MCF 10A (cell line): Measurements from ENCODE around the gene SNX14. TPM values are rescaled to one million over a fixed set of nuclear protein-coding genes. Genes with fewer than 3 reads are reported as not detected.

Experiments
- BruUV-seq: library from RNA; stranded (reverse); fragments of 400-500 nt; replicated peaks from 2 replicates; lab custom pipeline; 2021; lab: Mats Ljungman, UMichigan
- CTCF ChIA-PET: fragments of 300-600 bp; sonication (Branson Sonifier 250); formaldehyde crosslinking; extraction: SDS; loops from one replicate; lab custom pipeline; 2021; ENCODE audit warnings: antibody characterized with exemption, inconsistent platforms; lab: Yijun Ruan, JAX
- POLR2A ChIA-PET: fragments of 300-600, 350-650 bp; sonication (Branson Sonifier 250); formaldehyde crosslinking; extraction: SDS; loops from one replicate; lab custom pipeline; 2020; ENCODE audit warnings: antibody characterized with exemption, inconsistent platforms; lab: Yijun Ruan, JAX
- DNase-seq: peaks from one replicate; pipeline ENCODE4 v3.0.0-alpha.2; 2018; ENCODE audit not compliant: unreplicated experiment
- H3K27ac Mint-ChIP-seq: one replicate; pipeline ENCODE4 v1.8.0; 2022; ENCODE audit warnings: mild to moderate bottlenecking, low read depth, mixed read lengths; ENCODE audit not compliant: unreplicated experiment
- H3K27me3 Mint-ChIP-seq: one replicate; pipeline ENCODE4 v1.8.0; 2022; ENCODE audit warnings: mixed read lengths; ENCODE audit not compliant: insufficient read depth, unreplicated experiment
- H3K36me3 Mint-ChIP-seq: one replicate; pipeline ENCODE4 v1.8.0; 2022; ENCODE audit warnings: mild to moderate bottlenecking, moderate library complexity, mixed read lengths; ENCODE audit not compliant: insufficient read depth, unreplicated experiment
- H3K4me1 Mint-ChIP-seq: one replicate; pipeline ENCODE4 v1.8.0; 2022; ENCODE audit warnings: mixed read lengths; ENCODE audit not compliant: insufficient read depth, unreplicated experiment
- H3K4me3 Mint-ChIP-seq: one replicate; pipeline ENCODE4 v1.8.0; 2022; ENCODE audit warnings: mild to moderate bottlenecking, moderate library complexity, mixed read lengths; ENCODE audit not compliant: unreplicated experiment
- H3K9me3 Mint-ChIP-seq: one replicate; pipeline ENCODE4 v1.8.0; 2022; ENCODE audit warnings: mixed read lengths; ENCODE audit not compliant: unreplicated experiment
- intact Hi-C: fragments of 100-400 bp; cut with micrococcal nuclease; formaldehyde crosslinking; loops from 2 replicates; pipeline ENCODE4 v1.14.1; 2022
- total RNA-seq: library from RNA; stranded (reverse); gene quantifications from 2 replicates; pipeline ENCODE4 v1.2.3, GENCODE V29; 2022
- TF ChIP-seq, protein P1 (sequence below): fragments of 200-600 bp; IDR thresholded peaks from one replicate; pipeline ENCODE4 v1.8.0; 2022; ENCODE audit warnings: antibody characterized with exemption, mild to moderate bottlenecking; ENCODE audit not compliant: unreplicated experiment

SNX14 gene
- total RNA-seq, 1 experiment from 2014 or later, result 71.6 TPM

DNA sequence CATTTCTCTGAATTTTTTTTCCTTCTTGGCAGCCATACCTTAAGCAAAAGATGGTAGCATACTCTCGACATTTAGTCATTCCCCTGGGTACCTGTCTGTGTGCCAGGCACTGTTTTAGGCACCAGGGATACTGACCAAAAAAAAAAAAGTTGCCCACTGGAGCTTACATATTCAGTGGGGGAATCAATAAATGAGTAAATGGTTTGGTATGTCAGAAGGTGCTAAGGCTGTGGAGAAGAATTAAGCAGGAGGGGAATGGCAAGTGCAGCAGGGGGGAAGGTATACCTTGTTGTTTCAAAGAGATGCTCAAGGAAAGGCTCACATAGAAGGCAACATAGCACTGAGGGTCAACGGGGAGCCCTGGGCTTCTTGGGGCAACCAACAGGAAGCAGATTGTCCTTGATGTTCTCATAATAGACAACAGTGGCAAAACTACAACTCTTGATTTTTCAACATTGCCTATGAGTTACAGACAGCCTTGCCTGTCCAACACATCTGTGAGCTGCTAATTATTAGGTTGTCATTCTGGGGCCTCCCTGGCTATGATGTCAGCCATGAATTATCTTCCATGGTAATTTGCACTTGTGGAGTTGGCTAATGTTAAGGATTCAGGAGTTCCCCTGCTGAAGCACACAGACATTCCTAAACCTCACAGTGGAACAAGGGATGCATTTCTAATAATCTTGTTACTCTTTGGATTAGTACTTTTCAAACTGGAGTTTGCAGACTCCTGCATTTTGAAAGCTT is 124.2 kb downstream of the SNX14 start:
- ChIA-PET CTCF (interaction anchor here (0.6 to 3.8 kb wide), 5 partner anchors 9 to 118 kb away, joined by 3 to 33 read pairs (median 4); no protein-coding TSS in a partner anchor), POLR2A (interaction anchor here (0.8 to 1.8 kb wide), 3 partner anchors 11 to 115 kb away, joined by 3 to 6 read pairs (median 4); no protein-coding TSS in a partner anchor)
- H3K27me3 Mint-ChIP-seq, result no peaks in the 10 kb centered on the region
- no peak for DNase-seq
- H3K9me3 Mint-ChIP-seq, result no peaks in the 10 kb centered on the region
- H3K36me3 Mint-ChIP-seq, result no peaks in the 10 kb centered on the region
- TF ChIP-seq, protein P1, sequence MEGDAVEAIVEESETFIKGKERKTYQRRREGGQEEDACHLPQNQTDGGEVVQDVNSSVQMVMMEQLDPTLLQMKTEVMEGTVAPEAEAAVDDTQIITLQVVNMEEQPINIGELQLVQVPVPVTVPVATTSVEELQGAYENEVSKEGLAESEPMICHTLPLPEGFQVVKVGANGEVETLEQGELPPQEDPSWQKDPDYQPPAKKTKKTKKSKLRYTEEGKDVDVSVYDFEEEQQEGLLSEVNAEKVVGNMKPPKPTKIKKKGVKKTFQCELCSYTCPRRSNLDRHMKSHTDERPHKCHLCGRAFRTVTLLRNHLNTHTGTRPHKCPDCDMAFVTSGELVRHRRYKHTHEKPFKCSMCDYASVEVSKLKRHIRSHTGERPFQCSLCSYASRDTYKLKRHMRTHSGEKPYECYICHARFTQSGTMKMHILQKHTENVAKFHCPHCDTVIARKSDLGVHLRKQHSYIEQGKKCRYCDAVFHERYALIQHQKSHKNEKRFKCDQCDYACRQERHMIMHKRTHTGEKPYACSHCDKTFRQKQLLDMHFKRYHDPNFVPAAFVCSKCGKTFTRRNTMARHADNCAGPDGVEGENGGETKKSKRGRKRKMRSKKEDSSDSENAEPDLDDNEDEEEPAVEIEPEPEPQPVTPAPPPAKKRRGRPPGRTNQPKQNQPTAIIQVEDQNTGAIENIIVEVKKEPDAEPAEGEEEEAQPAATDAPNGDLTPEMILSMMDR, result no peak
- no TSS peak for BruUV-seq
- no peak overlapping the region for H3K4me3 Mint-ChIP-seq
- H3K27ac Mint-ChIP-seq, result no peak overlapping the region
- intact Hi-C loops, result no loop called here
- peaks cover 18% of the 10 kb centered on the region for H3K4me1 Mint-ChIP-seq

DNA sequence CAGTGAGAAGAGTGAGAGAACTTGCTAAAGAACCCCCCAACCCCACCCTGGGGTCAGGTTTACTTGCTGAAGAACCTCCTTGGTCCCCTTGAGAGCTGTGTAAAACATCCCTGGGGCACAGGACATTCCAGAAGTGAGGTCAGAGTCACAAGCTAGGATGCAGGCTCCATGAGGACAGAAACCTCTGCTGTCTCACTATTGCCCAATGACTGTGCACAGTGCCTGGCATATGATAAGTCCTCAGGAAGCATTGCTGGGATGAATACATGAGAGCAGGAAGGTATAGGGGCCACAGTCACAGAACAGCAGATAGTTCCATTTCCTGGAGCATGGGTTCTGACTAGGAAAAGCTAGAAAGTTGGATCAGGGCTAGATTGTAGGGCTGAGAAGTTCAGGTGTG is 125.3 kb downstream of the SNX14 start:
- no TSS peak for BruUV-seq
- TF ChIP-seq, protein P1, result no peak
- Mint-ChIP-seq H3K4me3 (no peak overlapping the region), H3K9me3 (no peaks in the 10 kb centered on the region), H3K4me1 (peaks cover 30% of the 10 kb centered on the region), H3K36me3 (no peaks in the 10 kb centered on the region), H3K27me3 (no peaks in the 10 kb centered on the region), H3K27ac (no peak overlapping the region)
- POLR2A ChIA-PET, result interaction anchor here (1.8 kb wide), 1 partner anchor 113 kb away, joined by 6 read pairs; no protein-coding TSS in a partner anchor
- DNase-seq, result no peak
- intact Hi-C loops, result no loop called here
- CTCF ChIA-PET, result interaction anchor here (3.8 kb wide), 1 partner anchor 15 kb away, joined by 33 read pairs; no protein-coding TSS in a partner anchor

DNA sequence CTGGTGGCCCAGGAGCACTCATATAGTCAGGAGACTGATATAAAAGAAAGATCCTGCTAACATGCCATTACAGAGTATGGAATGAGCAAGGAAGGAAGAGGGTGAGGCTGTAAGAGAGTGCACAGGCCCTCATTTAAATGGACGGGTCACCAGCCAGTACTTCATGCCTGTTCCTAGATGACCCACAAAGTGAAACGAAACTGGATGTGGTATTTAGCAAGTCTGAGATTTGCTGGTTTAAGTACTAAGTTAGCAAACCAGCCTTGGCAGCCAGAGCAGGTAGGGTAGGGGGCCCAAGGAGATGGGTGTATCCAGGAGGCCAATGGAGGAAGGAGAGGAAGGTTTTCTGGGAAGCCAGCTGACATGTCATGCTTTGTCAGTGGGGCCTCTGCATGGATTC is 127.9 kb downstream of the SNX14 start:
- intact Hi-C loops, result no loop called here
- Mint-ChIP-seq H3K27ac (peak overlapping the region; percentile 55), H3K36me3 (no peaks in the 10 kb centered on the region), H3K9me3 (no peaks in the 10 kb centered on the region), H3K27me3 (no peaks in the 10 kb centered on the region), H3K4me1 (peaks cover 52% of the 10 kb centered on the region), H3K4me3 (no peak overlapping the region)
- ChIA-PET CTCF (interaction anchor here (0.6 to 8.0 kb wide), 3 partner anchors 15 to 116 kb away, joined by 3 to 65 read pairs (median 3); no protein-coding TSS in a partner anchor), POLR2A (no interaction called here)
- DNase-seq, result no peak
- BruUV-seq, result no TSS peak
- TF ChIP-seq, protein P1, result no peak

DNA sequence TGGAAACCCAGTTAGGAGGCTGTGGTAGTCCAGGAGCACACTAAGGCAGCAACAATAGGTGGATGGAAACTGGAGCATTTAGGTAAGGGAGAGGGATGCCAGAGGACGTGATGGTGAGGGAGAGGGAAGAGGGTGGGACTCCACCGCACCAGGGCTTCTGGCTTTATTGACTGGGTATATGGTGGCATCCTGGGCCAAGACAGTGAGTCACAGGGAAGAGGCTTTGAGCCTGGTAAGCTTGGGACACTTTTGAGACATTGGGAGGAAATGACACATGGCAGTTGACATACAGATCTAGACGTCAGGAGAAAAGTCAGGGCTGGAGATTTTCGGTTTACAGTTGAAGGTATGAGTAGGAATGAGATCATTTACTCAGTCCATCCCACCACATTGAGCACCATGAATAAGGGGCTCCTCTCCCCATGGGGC is 128.9 kb downstream of the SNX14 start:
- H3K27ac Mint-ChIP-seq, result peak overlapping the region; percentile 55

More for the DNA sequence above, 128.9 kb downstream of the SNX14 start:
- H3K27me3 Mint-ChIP-seq, result no peaks in the 10 kb centered on the region
- TSS peak; percentile 77 for BruUV-seq
- no peaks in the 10 kb centered on the region for H3K36me3 Mint-ChIP-seq
- peaks cover 58% of the 10 kb centered on the region for H3K4me1 Mint-ChIP-seq
- no peaks in the 10 kb centered on the region for H3K9me3 Mint-ChIP-seq
- peak overlapping the region; percentile 48 for H3K4me3 Mint-ChIP-seq
- CTCF ChIA-PET, result interaction anchor here (0.7 to 8.0 kb wide), 4 partner anchors 14 to 112 kb away, joined by 3 to 65 read pairs (median 4); no protein-coding TSS in a partner anchor
- TF ChIP-seq, protein P1, result no peak
- intact Hi-C loops, result loop anchor here (1.0 kb wide), 3 partner anchors 12 to 103 kb away; no protein-coding TSS in a partner anchor
- POLR2A ChIA-PET, result interaction anchor here (0.7 to 7.8 kb wide), 6 partner anchors 14 to 112 kb away, joined by 3 to 107 read pairs (median 6); partner anchors contain the start of gene NT5E
- peak; percentile 81 for DNase-seq
